Panc1 (cell line): ENCODE measurements around the gene DUSP19. TPM values are rescaled to one million over a fixed set of nuclear protein-coding genes. Genes with fewer than 3 reads are reported as not detected.

Experiments
- ATAC-seq: fragments of 200-7000 bp; cut with Tn5 transposase; 2 replicates; pipeline ENCODE4 v1.9.1; 2020; ENCODE audit warnings: mild to moderate bottlenecking, moderate library complexity
- BruUV-seq: library from RNA; stranded (reverse); fragments of 400-500 nt; replicated peaks from 2 replicates; lab custom pipeline; 2021; lab: Mats Ljungman, UMichigan
- CTCF ChIA-PET: fragments of 300-600 bp; sonication (Branson Sonifier 250); formaldehyde crosslinking; loops from one replicate; lab custom pipeline; 2022; ENCODE audit warnings: antibody characterized with exemption; lab: Charles Lee
- POLR2A ChIA-PET: fragments of 300-600 bp; sonication (Branson Sonifier 250); formaldehyde crosslinking; loops from one replicate; lab custom pipeline; 2022; ENCODE audit warnings: antibody characterized with exemption; lab: Charles Lee
- DNase-seq: peaks from one replicate; pipeline ENCODE4 v3.0.0-alpha.2; 2010; ENCODE audit warnings: low read depth, low spot score
- H3K27ac ChIP-seq: 2 replicates; pipeline ENCODE4 v1.5.1; 2011; ENCODE audit warnings: mild to moderate bottlenecking, low read length, inconsistent platforms
- H3K27me3 ChIP-seq: fragments of 200-500 bp; sonication (Bioruptor generic); 2 replicates; pipeline ENCODE4 v1.6.0; 2014; ENCODE audit warnings: low read length, inconsistent platforms; ENCODE audit not compliant: control insufficient read depth, insufficient read depth
- H3K36me3 ChIP-seq: fragments of 200-500 bp; sonication (Bioruptor generic); 2 replicates; pipeline ENCODE4 v1.5.1; 2014; ENCODE audit warnings: inconsistent platforms, mild to moderate bottlenecking, low read length, moderate library complexity; ENCODE audit not compliant: control insufficient read depth, insufficient read depth
- H3K4me1 ChIP-seq: 2 replicates; pipeline ENCODE4 v1.5.1; 2011; ENCODE audit warnings: inconsistent platforms, mild to moderate bottlenecking, low read length, moderate library complexity; ENCODE audit not compliant: control insufficient read depth, insufficient read depth
- H3K4me3 ChIP-seq, 2 experiments: 2 replicates each; pipeline ENCODE4 v1.5.1; 2011 to 2012; ENCODE audit warnings: low read depth in 2 of 2, low read length in 2 of 2, mild to moderate bottlenecking in 2 of 2, inconsistent platforms in 1 of 2, moderate library complexity in 1 of 2
- H3K9me3 ChIP-seq: fragments of 200-500 bp; sonication (Bioruptor generic); 2 replicates; pipeline ENCODE4 v1.5.1; 2014; ENCODE audit warnings: low read depth, mild to moderate bottlenecking, inconsistent platforms, low read length, moderate library complexity; ENCODE audit not compliant: control insufficient read depth, insufficient read depth
- POLR2AphosphoS5 ChIP-seq: IDR thresholded peaks from 2 replicates; pipeline ENCODE4 v1.6.1; 2012; ENCODE audit warnings: mild to moderate bottlenecking, low read depth, low read length, moderate library complexity
- SIN3A ChIP-seq: IDR thresholded peaks from 2 replicates; pipeline ENCODE4 v1.6.1; 2012; ENCODE audit warnings: low read depth, mild to moderate bottlenecking, low read length, moderate library complexity, borderline replicate concordance; ENCODE audit not compliant: insufficient read depth
- TCF7L2 ChIP-seq: IDR thresholded peaks from 2 replicates; pipeline ENCODE4 v1.6.1; 2011; ENCODE audit warnings: mild to moderate bottlenecking, low read depth, low read length, inconsistent platforms
- in situ Hi-C: cut with HindIII; loops from 2 replicates; pipeline ENCODE4 v1.10.0; 2016; ENCODE audit warnings: low sequenced_read_pairs, low pct_unique_long_range_greater_than_20kb
- intact Hi-C: fragments of 100-400 bp; cut with micrococcal nuclease; formaldehyde crosslinking; loops from one replicate; pipeline ENCODE4 v1.10.0; 2022; ENCODE audit not compliant: unreplicated experiment
- total RNA-seq: library from RNA; stranded (reverse); gene quantifications from one replicate; pipeline ENCODE4 v1.2.1, GENCODE V29; 2021; ENCODE audit not compliant: unreplicated experiment
- TF ChIP-seq, protein P1 (sequence below): fragments of 450-650 bp; IDR thresholded peaks from 2 replicates; pipeline ENCODE4 v1.5.1; 2017; ENCODE audit warnings: mild to moderate bottlenecking
- TF ChIP-seq, protein P2 (sequence below), 2 experiments: IDR thresholded peaks; 2 replicates each; pipeline ENCODE4 v1.6.1; 2011 to 2012; ENCODE audit warnings: low read depth in 2 of 2, control low read depth in 1 of 2, low read length in 1 of 2, mild to moderate bottlenecking in 1 of 2, moderate library complexity in 1 of 2; ENCODE audit not compliant: insufficient read depth in 1 of 2

The DUSP19 gene
- total RNA-seq, 1 experiment from 2014 or later, result 1.3 TPM

DNA sequence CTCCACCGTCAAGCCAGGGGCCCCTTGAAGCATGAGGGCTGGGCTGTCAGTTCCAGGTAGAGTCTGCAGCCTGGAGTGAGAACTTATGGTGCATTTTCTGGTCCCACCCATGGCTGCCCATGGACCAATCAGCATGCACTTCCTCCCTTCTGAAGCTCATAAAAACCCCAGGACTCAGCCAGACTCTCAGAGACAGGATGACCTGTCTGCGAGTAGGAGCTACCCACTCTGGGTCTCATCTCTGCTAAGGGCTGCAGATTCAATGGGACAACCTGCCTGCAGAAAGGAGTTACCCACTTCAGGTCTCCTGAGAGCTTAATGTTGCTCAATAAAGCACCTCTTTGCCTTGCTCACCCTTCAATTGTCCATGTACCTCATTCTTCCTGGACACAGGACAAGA lies 9.4 kb upstream of the DUSP19 start:
- CTCF ChIA-PET, result no interaction called here
- POLR2A ChIA-PET, result no interaction called here
- intact Hi-C loops (no loop called here), in situ Hi-C loops (no loop called here)
- no peaks in the 10 kb centered on the region for H3K9me3 ChIP-seq
- TF ChIP-seq POLR2AphosphoS5, result no peak
- TF ChIP-seq, protein P1, sequence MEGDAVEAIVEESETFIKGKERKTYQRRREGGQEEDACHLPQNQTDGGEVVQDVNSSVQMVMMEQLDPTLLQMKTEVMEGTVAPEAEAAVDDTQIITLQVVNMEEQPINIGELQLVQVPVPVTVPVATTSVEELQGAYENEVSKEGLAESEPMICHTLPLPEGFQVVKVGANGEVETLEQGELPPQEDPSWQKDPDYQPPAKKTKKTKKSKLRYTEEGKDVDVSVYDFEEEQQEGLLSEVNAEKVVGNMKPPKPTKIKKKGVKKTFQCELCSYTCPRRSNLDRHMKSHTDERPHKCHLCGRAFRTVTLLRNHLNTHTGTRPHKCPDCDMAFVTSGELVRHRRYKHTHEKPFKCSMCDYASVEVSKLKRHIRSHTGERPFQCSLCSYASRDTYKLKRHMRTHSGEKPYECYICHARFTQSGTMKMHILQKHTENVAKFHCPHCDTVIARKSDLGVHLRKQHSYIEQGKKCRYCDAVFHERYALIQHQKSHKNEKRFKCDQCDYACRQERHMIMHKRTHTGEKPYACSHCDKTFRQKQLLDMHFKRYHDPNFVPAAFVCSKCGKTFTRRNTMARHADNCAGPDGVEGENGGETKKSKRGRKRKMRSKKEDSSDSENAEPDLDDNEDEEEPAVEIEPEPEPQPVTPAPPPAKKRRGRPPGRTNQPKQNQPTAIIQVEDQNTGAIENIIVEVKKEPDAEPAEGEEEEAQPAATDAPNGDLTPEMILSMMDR, result no peak
- TF ChIP-seq, protein P2, sequence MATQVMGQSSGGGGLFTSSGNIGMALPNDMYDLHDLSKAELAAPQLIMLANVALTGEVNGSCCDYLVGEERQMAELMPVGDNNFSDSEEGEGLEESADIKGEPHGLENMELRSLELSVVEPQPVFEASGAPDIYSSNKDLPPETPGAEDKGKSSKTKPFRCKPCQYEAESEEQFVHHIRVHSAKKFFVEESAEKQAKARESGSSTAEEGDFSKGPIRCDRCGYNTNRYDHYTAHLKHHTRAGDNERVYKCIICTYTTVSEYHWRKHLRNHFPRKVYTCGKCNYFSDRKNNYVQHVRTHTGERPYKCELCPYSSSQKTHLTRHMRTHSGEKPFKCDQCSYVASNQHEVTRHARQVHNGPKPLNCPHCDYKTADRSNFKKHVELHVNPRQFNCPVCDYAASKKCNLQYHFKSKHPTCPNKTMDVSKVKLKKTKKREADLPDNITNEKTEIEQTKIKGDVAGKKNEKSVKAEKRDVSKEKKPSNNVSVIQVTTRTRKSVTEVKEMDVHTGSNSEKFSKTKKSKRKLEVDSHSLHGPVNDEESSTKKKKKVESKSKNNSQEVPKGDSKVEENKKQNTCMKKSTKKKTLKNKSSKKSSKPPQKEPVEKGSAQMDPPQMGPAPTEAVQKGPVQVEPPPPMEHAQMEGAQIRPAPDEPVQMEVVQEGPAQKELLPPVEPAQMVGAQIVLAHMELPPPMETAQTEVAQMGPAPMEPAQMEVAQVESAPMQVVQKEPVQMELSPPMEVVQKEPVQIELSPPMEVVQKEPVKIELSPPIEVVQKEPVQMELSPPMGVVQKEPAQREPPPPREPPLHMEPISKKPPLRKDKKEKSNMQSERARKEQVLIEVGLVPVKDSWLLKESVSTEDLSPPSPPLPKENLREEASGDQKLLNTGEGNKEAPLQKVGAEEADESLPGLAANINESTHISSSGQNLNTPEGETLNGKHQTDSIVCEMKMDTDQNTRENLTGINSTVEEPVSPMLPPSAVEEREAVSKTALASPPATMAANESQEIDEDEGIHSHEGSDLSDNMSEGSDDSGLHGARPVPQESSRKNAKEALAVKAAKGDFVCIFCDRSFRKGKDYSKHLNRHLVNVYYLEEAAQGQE (IDR thresholded peaks at IDR 0.05; ENCODE audit: insufficient read depth in 1 of 2, low read depth in 2 of 2, low read length in 1 of 2), result no peak
- no peak for TF ChIP-seq TCF7L2
- no peaks in the 10 kb centered on the region for H3K4me1 ChIP-seq
- ATAC-seq (no peak), DNase-seq (no peak)
- H3K36me3 ChIP-seq, result no peaks in the 10 kb centered on the region
- H3K27ac ChIP-seq, result no peak overlapping the region
- no TSS peak for BruUV-seq
- no peak overlapping the region for H3K4me3 ChIP-seq
- H3K27me3 ChIP-seq, result no peaks in the 10 kb centered on the region; the same call in 1 of the 2 replicates

DNA sequence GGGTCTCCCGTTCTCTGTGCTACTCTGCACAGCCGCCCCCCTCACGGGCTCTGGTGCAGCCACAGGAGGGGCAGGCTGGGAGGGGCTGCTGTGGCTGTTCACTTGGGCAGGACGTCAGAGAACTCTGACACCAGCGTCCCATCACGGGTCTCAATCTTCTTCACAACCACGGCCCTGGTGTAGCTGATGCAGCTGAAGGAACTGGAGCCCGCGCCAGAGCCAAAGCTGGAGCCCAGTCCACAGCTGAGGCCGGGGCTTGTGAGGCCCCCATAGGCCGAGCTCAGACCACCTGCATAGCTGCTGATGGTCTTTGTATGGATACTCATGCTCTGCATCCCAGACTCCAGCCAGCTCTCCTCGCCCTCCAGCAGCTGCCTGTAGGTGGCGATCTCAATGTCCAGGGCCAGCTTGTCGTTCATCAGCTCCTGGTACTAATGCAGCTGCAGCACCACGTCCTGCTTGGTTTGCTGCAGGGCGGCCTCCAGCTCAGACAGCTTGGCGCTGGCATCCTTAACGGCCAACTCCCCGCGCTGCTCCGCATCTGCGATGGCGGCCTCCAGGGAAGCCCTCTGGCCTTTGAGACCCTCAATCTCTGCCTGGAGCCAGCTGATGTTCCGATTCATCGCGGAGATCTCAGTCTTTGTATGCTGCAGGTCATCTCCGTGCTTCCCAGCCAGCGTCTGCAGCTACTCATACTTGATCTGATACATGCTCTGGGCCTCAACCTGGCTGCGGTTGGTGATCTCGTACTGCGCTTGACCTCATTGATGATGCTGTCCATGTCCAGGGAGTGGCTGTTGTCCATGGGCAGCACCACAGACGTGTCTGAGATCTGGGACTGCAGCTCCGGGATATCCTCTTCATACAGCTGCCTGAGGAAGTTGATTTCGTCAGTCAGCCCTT lies 7.4 kb upstream of the DUSP19 start:
- in situ Hi-C loops, result no loop called here
- H3K9me3 ChIP-seq, result no peaks in the 10 kb centered on the region
- H3K36me3 ChIP-seq, result no peaks in the 10 kb centered on the region
- POLR2A ChIA-PET, result no interaction called here
- no TSS peak for BruUV-seq
- H3K4me3 ChIP-seq, result no peak overlapping the region
- CTCF ChIA-PET, result interaction anchor here (0.6 to 1.0 kb wide), 4 partner anchors 18 to 214 kb away, joined by 3 to 9 read pairs (median 5); no protein-coding TSS in a partner anchor
- DNase-seq, result no peak
- TF ChIP-seq, protein P1, result peak; percentile 80
- no peak for TF ChIP-seq SIN3A
- TF ChIP-seq, protein P2 (IDR thresholded peaks at IDR 0.05; ENCODE audit: insufficient read depth in 1 of 2, low read depth in 2 of 2, low read length in 1 of 2), result no peak
- H3K27ac ChIP-seq, result no peak overlapping the region
- H3K4me1 ChIP-seq, result no peaks in the 10 kb centered on the region
- H3K27me3 ChIP-seq, result no peaks in the 10 kb centered on the region; the same call in 1 of the 2 replicates
- peak; percentile 90 for ATAC-seq
- intact Hi-C loops, result no loop called here
